Uterus (tissue), 4 donors: Measurements from ENCODE around the gene TCAP. TPM values are rescaled to one million over a fixed set of nuclear protein-coding genes. Genes with fewer than 3 reads are reported as not detected.
"Not testable (repeated sequence)": the region's sequence is repeated elsewhere in the genome, so short reads cannot be mapped to it uniquely, and the experiment has no call there.

Experiments used
- DNase-seq, 2 donors: peaks; one replicate each; pipeline ENCODE4 v3.0.0-alpha.2; 2019 to 2020
- H3K27ac ChIP-seq, 2 donors: fragments of 200-600 bp; sonication (generic); 1 replicate in 1 of 2; 2 replicates in 1 of 2; pipeline ENCODE4 v1.5.1; 2016 to 2018
- H3K27me3 ChIP-seq, 2 donors: fragments of 200-600 bp; sonication (generic); one replicate each; pipeline ENCODE4 v1.5.1; 2018 to 2019; ENCODE audit warnings: control low read depth in 1 of 2
- H3K36me3 ChIP-seq, 2 donors: fragments of 200-600 bp; sonication (generic); one replicate each; pipeline ENCODE4 v1.5.1; 2019; ENCODE audit warnings: control low read depth in 1 of 2
- H3K4me1 ChIP-seq, 2 donors: fragments of 200-600 bp; sonication (generic); one replicate each; pipeline ENCODE4 v1.5.1; 2018 to 2019; ENCODE audit warnings: control low read depth in 1 of 2
- H3K4me3 ChIP-seq, 2 donors: fragments of 200-600 bp; sonication (generic); 1 replicate in 1 of 2; 2 replicates in 1 of 2; pipeline ENCODE4 v1.5.1; 2018 to 2019; ENCODE audit warnings: mild to moderate bottlenecking in 1 of 2
- H3K9me3 ChIP-seq, 2 donors: fragments of 200-600 bp; sonication (generic); one replicate each; pipeline ENCODE4 v1.5.1; 2019; ENCODE audit warnings: control low read depth in 1 of 2
- POLR2A ChIP-seq, 2 donors: fragments of 450-650 bp; IDR thresholded peaks; one replicate each; pipeline ENCODE4 v1.6.1; 2016; ENCODE audit warnings: antibody characterized with exemption in 2 of 2, mild to moderate bottlenecking in 1 of 2, moderate library complexity in 1 of 2
- intact Hi-C: fragments of 100-400 bp; cut with DNase I; formaldehyde crosslinking; loops from one replicate; pipeline ENCODE4 v1.15.1; 2023; ENCODE audit warnings: low total_unique reads
- total RNA-seq, 4 donors: library from RNA; depleted of rRNA in 3 of 4; stranded (reverse); fragments of >200 nt in 3 of 4; gene quantifications; one replicate each; pipeline versions ENCODE4 v1.1.0 to v1.2.4, GENCODE V29; 2014 to 2023
- TF ChIP-seq, protein P1 (sequence below), 4 experiments: fragments of 200-600 bp in 2 of 4; fragments of 450-650 bp in 2 of 4; sonication (generic) in 2 of 4; IDR thresholded peaks; one replicate each; pipeline ENCODE4 v1.5.1; 2016 to 2019; ENCODE audit warnings: antibody characterized with exemption in 4 of 4, mild to moderate bottlenecking in 2 of 4, moderate library complexity in 1 of 4
- donor health status: DM: yes; HTN: yes; CAD: no.

TCAP gene
- total RNA-seq, 4 donors from 2014 or later, result 0.28 to 2.2 TPM; not detected in 2

DNA sequence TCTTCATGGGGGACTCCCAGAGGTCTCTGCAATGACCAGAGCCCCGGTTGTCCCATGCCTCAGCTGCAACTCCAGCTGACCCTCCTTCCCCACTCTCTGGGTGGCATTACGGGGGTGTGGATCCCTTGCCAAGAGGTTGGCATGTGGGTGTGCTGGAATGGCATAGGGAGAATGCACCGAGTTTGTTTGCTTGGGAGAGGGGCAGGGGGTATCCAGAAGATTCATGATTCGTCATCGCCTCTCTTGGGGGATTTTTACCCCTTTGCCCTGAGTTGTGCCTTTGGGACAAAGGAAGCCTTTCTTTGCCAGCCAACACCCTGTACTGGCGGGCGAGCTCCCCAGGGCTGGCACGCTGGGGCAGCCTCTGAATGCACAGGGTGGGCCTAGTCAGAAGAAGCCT, 41.2 kb downstream of the TCAP start:
- no peaks in the 10 kb centered on the region for H3K27me3 ChIP-seq
- no peaks in the 10 kb centered on the region for H3K36me3 ChIP-seq
- no peak overlapping the region for H3K27ac ChIP-seq
- TF ChIP-seq, protein P1, sequence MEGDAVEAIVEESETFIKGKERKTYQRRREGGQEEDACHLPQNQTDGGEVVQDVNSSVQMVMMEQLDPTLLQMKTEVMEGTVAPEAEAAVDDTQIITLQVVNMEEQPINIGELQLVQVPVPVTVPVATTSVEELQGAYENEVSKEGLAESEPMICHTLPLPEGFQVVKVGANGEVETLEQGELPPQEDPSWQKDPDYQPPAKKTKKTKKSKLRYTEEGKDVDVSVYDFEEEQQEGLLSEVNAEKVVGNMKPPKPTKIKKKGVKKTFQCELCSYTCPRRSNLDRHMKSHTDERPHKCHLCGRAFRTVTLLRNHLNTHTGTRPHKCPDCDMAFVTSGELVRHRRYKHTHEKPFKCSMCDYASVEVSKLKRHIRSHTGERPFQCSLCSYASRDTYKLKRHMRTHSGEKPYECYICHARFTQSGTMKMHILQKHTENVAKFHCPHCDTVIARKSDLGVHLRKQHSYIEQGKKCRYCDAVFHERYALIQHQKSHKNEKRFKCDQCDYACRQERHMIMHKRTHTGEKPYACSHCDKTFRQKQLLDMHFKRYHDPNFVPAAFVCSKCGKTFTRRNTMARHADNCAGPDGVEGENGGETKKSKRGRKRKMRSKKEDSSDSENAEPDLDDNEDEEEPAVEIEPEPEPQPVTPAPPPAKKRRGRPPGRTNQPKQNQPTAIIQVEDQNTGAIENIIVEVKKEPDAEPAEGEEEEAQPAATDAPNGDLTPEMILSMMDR (IDR thresholded peaks at IDR 0.05), result no peak
- TF ChIP-seq POLR2A (IDR thresholded peaks at IDR 0.05), result no peak
- H3K4me3 ChIP-seq, result no peak overlapping the region
- DNase-seq, result no peak
- H3K4me1 ChIP-seq, result no peaks in the 10 kb centered on the region
- intact Hi-C loops, result no loop called here
- H3K9me3 ChIP-seq, result no peaks in the 10 kb centered on the region

DNA sequence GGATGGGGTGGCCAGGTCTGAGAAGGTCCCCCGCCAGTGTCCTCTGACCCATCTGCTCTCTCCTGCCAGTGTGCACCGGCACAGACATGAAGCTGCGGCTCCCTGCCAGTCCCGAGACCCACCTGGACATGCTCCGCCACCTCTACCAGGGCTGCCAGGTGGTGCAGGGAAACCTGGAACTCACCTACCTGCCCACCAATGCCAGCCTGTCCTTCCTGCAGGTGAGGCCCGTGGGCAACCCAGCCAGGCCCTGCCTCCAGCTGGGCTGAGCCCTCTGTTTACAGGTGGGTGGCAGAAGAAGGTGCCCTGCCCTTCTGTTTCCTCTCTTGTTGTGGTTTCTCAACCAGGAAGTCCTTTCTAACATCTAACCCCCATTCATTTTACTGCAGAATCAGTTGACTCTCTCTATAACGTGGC, 41.8 kb downstream of the TCAP start:
- Histone ChIP-seq H3K27ac (no peak overlapping the region), H3K36me3 (no peaks in the 10 kb centered on the region), H3K4me1 (no peaks in the 10 kb centered on the region), H3K4me3 (no peak overlapping the region), H3K9me3 (no peaks in the 10 kb centered on the region), H3K27me3 (no peaks in the 10 kb centered on the region)
- no peak for DNase-seq
- TF ChIP-seq, protein P1 (IDR thresholded peaks at IDR 0.05), result no peak
- no peak for TF ChIP-seq POLR2A (IDR thresholded peaks at IDR 0.05)
- intact Hi-C loops, result no loop called here

DNA sequence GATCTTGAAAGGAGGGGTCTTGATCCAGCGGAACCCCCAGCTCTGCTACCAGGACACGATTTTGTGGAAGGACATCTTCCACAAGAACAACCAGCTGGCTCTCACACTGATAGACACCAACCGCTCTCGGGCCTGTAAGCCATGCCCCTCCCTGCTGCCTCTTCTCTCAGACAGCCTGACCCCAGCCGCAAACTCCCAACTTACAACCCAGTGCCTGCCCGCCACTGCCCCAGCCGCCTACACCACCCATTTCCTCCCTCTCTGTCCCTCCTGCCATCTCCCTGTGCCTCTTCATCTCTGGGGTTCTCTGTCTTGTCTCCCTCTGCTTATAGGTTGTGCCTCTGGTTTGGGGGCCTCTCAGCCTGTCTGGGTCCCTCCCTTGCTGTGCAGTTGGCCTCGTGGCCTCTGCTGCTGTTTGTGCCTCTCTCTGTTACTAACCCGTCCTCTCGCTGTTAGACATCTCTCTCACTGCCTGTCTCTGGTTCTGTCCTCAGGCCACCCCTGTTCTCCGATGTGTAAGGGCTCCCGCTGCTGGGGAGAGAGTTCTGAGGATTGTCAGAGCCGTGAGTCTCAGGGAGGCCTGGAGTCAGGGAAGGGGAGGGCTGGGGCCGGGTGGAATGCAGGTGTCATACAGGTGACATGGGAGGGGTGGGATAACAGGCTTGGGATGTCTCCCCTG, 44.3 kb downstream of the TCAP start:
- H3K27ac ChIP-seq, result no peak overlapping the region
- TF ChIP-seq, protein P1 (IDR thresholded peaks at IDR 0.05), result no peak
- no peak for TF ChIP-seq POLR2A (IDR thresholded peaks at IDR 0.05)
- no peaks in the 10 kb centered on the region for H3K9me3 ChIP-seq
- H3K4me3 ChIP-seq, result no peak overlapping the region
- intact Hi-C loops, result no loop called here
- no peaks in the 10 kb centered on the region for H3K27me3 ChIP-seq
- no peaks in the 10 kb centered on the region for H3K36me3 ChIP-seq
- DNase-seq, result no peak
- no peaks in the 10 kb centered on the region for H3K4me1 ChIP-seq

DNA sequence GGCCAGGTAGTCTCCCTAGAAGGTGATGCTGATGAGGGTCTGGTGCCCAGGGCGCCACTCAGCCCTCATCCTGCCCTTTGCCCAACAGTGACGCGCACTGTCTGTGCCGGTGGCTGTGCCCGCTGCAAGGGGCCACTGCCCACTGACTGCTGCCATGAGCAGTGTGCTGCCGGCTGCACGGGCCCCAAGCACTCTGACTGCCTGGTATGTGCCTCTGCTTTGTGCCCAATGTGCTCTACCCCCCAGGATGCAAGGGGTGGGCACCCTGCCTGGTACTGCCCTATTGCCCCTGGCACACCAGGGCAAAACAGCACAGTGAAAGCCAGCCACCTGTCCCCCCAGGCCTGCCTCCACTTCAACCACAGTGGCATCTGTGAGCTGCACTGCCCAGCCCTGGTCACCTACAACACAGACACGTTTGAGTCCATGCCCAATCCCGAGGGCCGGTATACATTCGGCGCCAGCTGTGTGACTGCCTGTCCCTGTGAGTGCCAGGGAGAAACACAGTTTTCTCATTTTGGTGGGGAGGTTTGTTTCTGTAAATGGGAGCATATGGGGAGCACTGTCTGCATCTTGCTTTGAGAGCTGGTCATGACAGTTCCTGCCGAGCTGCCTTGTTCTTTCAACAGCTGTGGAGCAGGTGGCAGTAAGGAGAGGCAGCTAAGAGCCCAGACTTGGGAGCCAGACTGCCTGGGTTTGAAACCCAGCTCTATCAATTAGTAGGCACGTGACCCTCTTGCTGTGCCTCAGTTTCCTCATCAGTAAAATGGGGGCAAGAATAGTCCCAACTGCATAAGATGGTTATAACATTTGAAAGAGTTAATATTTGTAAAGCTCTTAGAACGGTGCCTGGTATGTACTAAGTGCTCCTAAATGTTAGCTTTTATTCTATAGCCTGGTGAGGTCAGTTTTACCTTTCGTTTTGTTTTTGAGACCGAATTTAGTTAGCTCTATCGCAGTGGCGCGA, 45.1 kb downstream of the TCAP start:
- H3K27me3 ChIP-seq, result no peaks in the 10 kb centered on the region
- DNase-seq, result no peak
- TF ChIP-seq, protein P1 (IDR thresholded peaks at IDR 0.05), result no peak
- TF ChIP-seq POLR2A (IDR thresholded peaks at IDR 0.05), result no peak
- intact Hi-C loops, result no loop called here
- H3K9me3 ChIP-seq, result no peaks in the 10 kb centered on the region
- H3K27ac ChIP-seq, result no peak overlapping the region
- no peaks in the 10 kb centered on the region for H3K4me1 ChIP-seq
- H3K4me3 ChIP-seq, result no peak overlapping the region
- no peaks in the 10 kb centered on the region for H3K36me3 ChIP-seq

DNA sequence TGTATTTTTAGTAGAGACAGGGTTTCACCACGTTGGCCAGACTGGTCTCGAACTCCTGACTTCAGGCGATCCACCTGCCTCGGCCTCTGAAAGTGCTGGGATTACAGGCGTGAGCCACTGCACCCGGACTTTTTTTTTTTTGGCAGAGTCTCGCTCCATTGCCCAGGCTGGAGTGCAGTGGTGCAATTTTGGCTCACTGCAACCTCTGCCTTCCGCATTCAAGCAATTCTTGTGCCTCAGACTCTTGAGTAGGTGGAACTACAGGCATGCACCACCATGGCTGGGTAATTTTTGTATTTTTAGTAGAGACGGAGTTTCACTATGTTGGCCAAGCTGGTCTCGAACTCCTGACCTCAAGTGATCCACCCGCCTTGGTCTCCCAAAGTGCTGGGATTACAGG, 45.9 kb downstream of the TCAP start:
- H3K27me3 ChIP-seq, H3K4me1 ChIP-seq, H3K36me3 ChIP-seq, DNase-seq, H3K27ac ChIP-seq, H3K9me3 ChIP-seq, intact Hi-C loops, H3K4me3 ChIP-seq: not testable (repeated sequence)
